ENCODE measurements around the gene UBC. TPM values are rescaled to one million over a fixed set of nuclear protein-coding genes. Genes with fewer than 3 reads are reported as not detected.

Gene UBC
- total and polyA plus RNA-seq, 9 of the 15 experiments (the other 6 are each of a cell fraction or from before 2014, with no cell fraction given), result 533 to 1,153 (median 813) TPM

- DNase-seq (ENCODE audit: extremely low read depth in 1 of 4, low spot score in 3 of 4) (peak in 1 of 4 experiments; percentile 63), FAIRE-seq (peak; percentile 65), ATAC-seq (no peak; the same call in 1 of the 3 replicates)
- Histone ChIP-seq H3K36me3 (ENCODE audit: control insufficient read depth, insufficient read depth, low read length) (no peaks in the 10 kb centered on the region), H2AFZ (ENCODE audit: low read depth, low read length) (peak overlapping the region; percentile 34; the same call in 1 of the 2 replicates), H3K9me3 (replicated peaks; ENCODE audit: control insufficient read depth, insufficient read depth, low read depth, low read length) (no peaks in the 10 kb centered on the region), H3K4me2 (ENCODE audit: insufficient read depth, low read length) (no peak overlapping the region), H4K20me1 (replicated peaks; ENCODE audit: control insufficient read depth, insufficient read depth, low read length) (no peaks in the 10 kb centered on the region; the same call in 1 of the 2 replicates), H3K4me1 (replicated peaks in 1 of 2; ENCODE audit: control insufficient read depth in 2 of 2, insufficient read depth in 2 of 2, low read length in 2 of 2) (peaks cover 38 to 56% of the 10 kb centered on the region in 2 experiments), H3K9me1 (ENCODE audit: control insufficient read depth, insufficient read depth, low read length) (no peaks in the 10 kb centered on the region), H3K27ac (ENCODE audit: extremely low read depth, low read depth, low read length) (no peak overlapping the region), H3K4me3 (no peak overlapping the region), H3K27me3 (ENCODE audit: control insufficient read depth in 2 of 2, insufficient read depth in 2 of 2, low read length in 2 of 2) (no peaks in the 10 kb centered on the region), H3K79me2 (ENCODE audit: control insufficient read depth, insufficient read depth, low read length) (no peaks in the 10 kb centered on the region), H3K9ac (ENCODE audit: insufficient read depth in 1 of 2, low read depth in 2 of 2, low read length in 2 of 2) (peak overlapping the region in 1 of 2 experiments; percentile 77; a peak in 1 of 4 replicates)
- in situ Hi-C loops (cut with MboI) (no loop called here), intact Hi-C loops (cut with micrococcal nuclease) (loop anchor here (2.0 kb wide), 2 partner anchors 21 to 23 kb away; partner anchors contain the start of gene SCARB1)
- POLR2A ChIA-PET, result interaction anchor here (0.6 kb wide), 2 partner anchors 217 to 261 kb away, joined by 3 to 5 read pairs; no protein-coding TSS in a partner anchor
- CTCF ChIA-PET (ENCODE audit: low intra/inter-chr PET ratio), result no interaction called here
- no TSS peak for BruUV-seq (replicated peaks)
- 49% methylated on average over 8 of the region's 10 CpGs for WGBS (ENCODE audit: insufficient coverage, low coverage, missing lambda C conversion rate)
- TF ChIP-seq USF1 (CRISPR knock-in tag; IDR thresholded peaks at IDR 0.05) (no peak), SREBF1 (IDR thresholded peaks at IDR 0.05; ENCODE audit: borderline replicate concordance, low read depth, low read length) (no peak), CSDE1 (IDR thresholded peaks at IDR 0.05) (peak in 1 of 2 experiments; percentile 77; a peak in 1 of 4 replicates), NR2C2 (CRISPR knock-in tag; IDR thresholded peaks at IDR 0.05) (no peak), NR2C2 (tag; IDR thresholded peaks at IDR 0.05) (no peak), NFRKB (IDR thresholded peaks at IDR 0.05; ENCODE audit: low read depth) (0 out of 2 replicates have a peak, but pooled peaks have one; percentile 40), ZNF184 (CRISPR knock-in tag; IDR thresholded peaks at IDR 0.05) (no peak), ELK1 (CRISPR knock-in tag; IDR thresholded peaks at IDR 0.05) (no peak), ZNF696 (CRISPR knock-in tag; conservative IDR thresholded peaks at IDR 0.05) (no peak), XRCC5 (IDR thresholded peaks at IDR 0.05; ENCODE audit: low read depth, low read length) (no peak), ZBTB12 (CRISPR knock-in tag; IDR thresholded peaks at IDR 0.05) (no peak), ZNF143 (CRISPR knock-in tag; IDR thresholded peaks at IDR 0.05) (no peak), ZNF146 (CRISPR knock-in tag; IDR thresholded peaks at IDR 0.05; ENCODE audit: unreplicated experiment) (no peak), NFE2 (IDR thresholded peaks at IDR 0.05; ENCODE audit: low read depth) (no peak), NFIC (IDR thresholded peaks at IDR 0.05) (peak; percentile 43; the same call in 1 of the 2 replicates), CREB5 (CRISPR knock-in tag; IDR thresholded peaks at IDR 0.05) (no peak), ZNF12 (CRISPR knock-in tag; IDR thresholded peaks at IDR 0.05) (no peak), NR3C1 (CRISPR knock-in tag; IDR thresholded peaks at IDR 0.05) (no peak), BCOR (IDR thresholded peaks at IDR 0.05) (peak; percentile 58)
These were observed 31.0 kb downstream of the UBC start for GRCh38 chr12:124883263-124884130.

Measured in K562 (cell line).